ENCODE measurements around the gene LRGUK.
"Not testable (repeated sequence)": the region's sequence is repeated elsewhere in the genome, so short reads cannot be mapped to it uniquely, and the experiment has no call there.

LRGUK gene, protein sequence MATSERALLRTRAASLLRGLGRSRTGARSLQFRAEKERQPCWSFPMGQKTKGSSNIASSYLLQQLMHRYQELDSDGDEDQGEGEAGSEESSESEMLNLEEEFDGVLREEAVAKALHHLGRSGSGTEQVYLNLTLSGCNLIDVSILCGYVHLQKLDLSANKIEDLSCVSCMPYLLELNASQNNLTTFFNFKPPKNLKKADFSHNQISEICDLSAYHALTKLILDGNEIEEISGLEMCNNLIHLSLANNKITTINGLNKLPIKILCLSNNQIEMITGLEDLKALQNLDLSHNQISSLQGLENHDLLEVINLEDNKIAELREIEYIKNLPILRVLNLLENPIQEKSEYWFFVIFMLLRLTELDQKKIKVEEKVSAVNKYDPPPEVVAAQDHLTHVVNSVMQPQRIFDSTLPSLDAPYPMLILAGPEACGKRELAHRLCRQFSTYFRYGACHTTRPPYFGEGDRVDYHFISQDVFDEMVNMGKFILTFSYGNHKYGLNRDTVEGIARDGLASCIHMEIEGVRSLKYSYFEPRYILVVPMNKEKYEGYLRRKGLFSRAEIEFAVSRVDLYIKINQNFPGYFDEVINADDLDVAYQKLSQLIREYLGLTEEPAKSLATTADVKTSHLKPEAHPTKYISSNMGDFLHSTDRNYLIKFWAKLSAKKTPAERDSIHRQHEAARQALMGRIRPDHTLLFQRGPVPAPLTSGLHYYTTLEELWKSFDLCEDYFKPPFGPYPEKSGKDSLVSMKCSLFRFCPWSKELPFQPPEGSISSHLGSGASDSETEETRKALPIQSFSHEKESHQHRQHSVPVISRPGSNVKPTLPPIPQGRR

DNA sequence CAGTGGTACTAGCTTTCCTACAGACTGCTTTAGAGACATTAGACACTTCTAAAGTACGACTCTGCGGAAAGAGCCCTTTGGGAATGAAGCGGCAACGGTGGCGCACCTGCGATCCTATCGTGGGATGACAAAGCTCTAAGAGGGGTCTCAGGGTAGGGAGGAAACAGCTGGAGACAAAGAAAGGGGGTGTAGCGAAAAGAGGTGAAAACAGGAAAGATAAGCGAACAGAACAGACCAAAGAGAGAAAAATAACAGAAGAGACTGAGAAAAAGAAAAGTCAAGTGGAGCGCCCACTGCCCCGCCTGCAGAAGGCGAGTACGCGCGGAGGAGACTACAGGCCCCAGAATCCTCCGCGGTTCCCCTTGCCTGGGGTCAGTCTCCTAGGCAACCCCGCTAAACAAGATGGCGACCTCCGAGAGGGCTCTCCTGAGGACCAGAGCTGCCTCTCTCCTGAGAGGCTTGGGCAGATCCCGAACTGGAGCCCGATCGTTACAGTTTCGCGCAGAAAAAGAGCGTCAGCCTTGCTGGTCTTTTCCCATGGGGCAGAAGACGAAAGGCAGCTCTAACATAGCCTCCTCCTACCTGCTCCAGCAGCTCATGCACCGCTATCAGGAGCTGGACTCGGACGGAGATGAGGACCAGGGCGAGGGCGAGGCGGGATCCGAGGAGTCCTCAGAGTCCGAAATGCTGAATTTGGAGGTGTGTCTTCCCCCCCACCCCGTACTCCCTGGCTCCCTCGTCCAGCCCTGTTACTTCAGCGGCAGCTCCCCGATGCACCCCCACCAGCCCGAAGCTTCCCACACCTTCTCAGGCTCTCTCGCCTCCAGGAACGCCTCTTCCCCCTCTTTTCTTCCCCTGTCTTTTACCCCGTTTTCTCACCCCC is at the start of gene LRGUK:
Gene LRGUK (plus strand): TSS at position 375 of the 883 bp plus-strand sequence. CDS start 28 bp downstream, at position 403.
- H3K9me3 ChIP-seq (ENCODE audit: low read depth, low read length) = no peaks in the 10 kb centered on the region
- no peaks in the 10 kb centered on the region for H3K36me3 ChIP-seq (ENCODE audit: insufficient read depth, low read length)
- no peak within 1 kb of the TSS for H3K9ac ChIP-seq (ENCODE audit: insufficient read length)
- TF ChIP-seq POLR2AphosphoS5 (IDR thresholded peaks at IDR 0.05; ENCODE audit: borderline replicate concordance, low read depth, low read length) (no peak), FOXP2 (optimal IDR thresholded peaks at IDR 0.05; ENCODE audit: control extremely low read depth, extremely low read length, insufficient read depth) (no peak), EZH2 (IDR thresholded peaks at IDR 0.05) (no peak)
- peak; percentile 14 for DNase-seq (ENCODE audit: low read depth, low spot score)
- no peak within 1 kb of the TSS for H3K27ac ChIP-seq
- H3K4me3 ChIP-seq = peak within 1 kb of the TSS; percentile 91

GRCh38 chr7:134077560-134077959 is 49.6 kb upstream of the LRGUK start:
- H3K4me3 ChIP-seq; H3K9ac ChIP-seq (ENCODE audit: insufficient read length); DNase-seq (ENCODE audit: low read depth, low spot score); H3K27ac ChIP-seq; H3K36me3 ChIP-seq (ENCODE audit: insufficient read depth, low read length); H3K9me3 ChIP-seq (ENCODE audit: low read depth, low read length): not testable (repeated sequence)

DNA sequence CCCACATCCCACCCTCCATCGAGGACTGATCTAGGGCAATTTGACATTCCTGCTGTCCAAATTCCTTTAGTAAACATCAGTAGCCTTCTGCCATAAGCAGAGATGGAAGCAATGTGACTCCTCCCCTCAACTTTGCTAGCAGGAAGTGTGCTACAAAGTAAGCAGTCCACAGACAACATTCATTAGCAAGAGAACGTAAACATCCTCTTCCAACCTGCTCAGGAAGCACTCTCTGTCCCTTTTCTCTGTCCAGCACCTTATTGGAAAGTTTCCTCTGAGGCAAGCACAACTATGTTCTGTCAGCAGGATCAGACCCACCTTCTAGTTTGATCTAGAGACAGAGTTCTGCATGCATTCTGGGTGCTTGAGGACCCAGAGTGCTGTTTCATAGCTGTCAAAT is 48.1 kb upstream of the LRGUK start:
- TF ChIP-seq EZH2 (IDR thresholded peaks at IDR 0.05) (no peak), POLR2AphosphoS5 (IDR thresholded peaks at IDR 0.05; ENCODE audit: borderline replicate concordance, low read depth, low read length) (no peak), FOXP2 (optimal IDR thresholded peaks at IDR 0.05; ENCODE audit: control extremely low read depth, extremely low read length, insufficient read depth) (no peak)
- Histone ChIP-seq H3K9ac (ENCODE audit: insufficient read length) (no peak overlapping the region), H3K4me3 (no peak overlapping the region), H3K27ac (no peak overlapping the region), H3K36me3 (ENCODE audit: insufficient read depth, low read length) (no peaks in the 10 kb centered on the region), H3K9me3 (ENCODE audit: low read depth, low read length) (no peaks in the 10 kb centered on the region)
- no peak for DNase-seq (ENCODE audit: low read depth, low spot score)

DNA sequence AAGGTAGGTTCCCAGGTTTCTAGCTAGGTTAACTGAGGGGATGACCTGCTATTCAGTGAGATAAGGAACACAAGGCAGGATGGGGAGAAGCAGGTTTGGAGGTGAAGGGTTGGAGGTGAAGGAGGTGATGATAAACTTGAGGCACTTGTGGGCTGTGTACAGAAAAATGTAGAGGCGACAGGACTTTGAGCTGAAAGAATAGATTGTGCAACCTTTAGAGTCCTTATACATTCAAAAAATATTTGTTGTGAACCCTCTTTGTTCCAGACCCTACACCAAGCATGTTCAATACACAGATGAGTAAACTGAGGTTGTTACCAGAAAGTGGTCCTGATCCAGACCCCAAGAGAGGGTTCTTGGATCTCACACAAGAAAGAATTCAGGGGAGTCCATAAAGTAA is 45.4 kb upstream of the LRGUK start:
- Histone ChIP-seq H3K9ac (ENCODE audit: insufficient read length) (no peak overlapping the region), H3K36me3 (ENCODE audit: insufficient read depth, low read length) (no peaks in the 10 kb centered on the region), H3K4me3 (no peak overlapping the region), H3K27ac (no peak overlapping the region), H3K9me3 (ENCODE audit: low read depth, low read length) (no peaks in the 10 kb centered on the region)
- no peak for TF ChIP-seq EZH2 (IDR thresholded peaks at IDR 0.05)
- no peak for TF ChIP-seq FOXP2 (optimal IDR thresholded peaks at IDR 0.05; ENCODE audit: control extremely low read depth, extremely low read length, insufficient read depth)
- no peak for TF ChIP-seq POLR2AphosphoS5 (IDR thresholded peaks at IDR 0.05; ENCODE audit: borderline replicate concordance, low read depth, low read length)
- no peak for DNase-seq (ENCODE audit: low read depth, low spot score)

GRCh38 chr7:134083766-134084487 is 43.2 kb upstream of the LRGUK start:
- Histone ChIP-seq H3K9me3 (ENCODE audit: low read depth, low read length) (no peaks in the 10 kb centered on the region), H3K36me3 (ENCODE audit: insufficient read depth, low read length) (no peaks in the 10 kb centered on the region), H3K4me3 (no peak overlapping the region), H3K9ac (ENCODE audit: insufficient read length) (no peak overlapping the region), H3K27ac (no peak overlapping the region)
- no peak for DNase-seq (ENCODE audit: low read depth, low spot score)
- TF ChIP-seq EZH2 (IDR thresholded peaks at IDR 0.05) (no peak), FOXP2 (optimal IDR thresholded peaks at IDR 0.05; ENCODE audit: control extremely low read depth, extremely low read length, insufficient read depth) (no peak), POLR2AphosphoS5 (IDR thresholded peaks at IDR 0.05; ENCODE audit: borderline replicate concordance, low read depth, low read length) (no peak)

GRCh38 chr7:134084488-134085144 is 42.5 kb upstream of the LRGUK start:
- no peaks in the 10 kb centered on the region; the same call in 1 of the 2 replicates for H3K9me3 ChIP-seq (ENCODE audit: low read depth, low read length)
- H3K4me3 ChIP-seq = no peak overlapping the region
- H3K9ac ChIP-seq (ENCODE audit: insufficient read length) = no peak overlapping the region
- no peak for DNase-seq (ENCODE audit: low read depth, low spot score)
- H3K27ac ChIP-seq = no peak overlapping the region
- TF ChIP-seq FOXP2 (optimal IDR thresholded peaks at IDR 0.05; ENCODE audit: control extremely low read depth, extremely low read length, insufficient read depth) (no peak), POLR2AphosphoS5 (IDR thresholded peaks at IDR 0.05; ENCODE audit: borderline replicate concordance, low read depth, low read length) (no peak), EZH2 (IDR thresholded peaks at IDR 0.05) (no peak)
- H3K36me3 ChIP-seq (ENCODE audit: insufficient read depth, low read length) = no peaks in the 10 kb centered on the region

- H3K9ac ChIP-seq (ENCODE audit: insufficient read length) = no peak overlapping the region
- H3K36me3 ChIP-seq (ENCODE audit: insufficient read depth, low read length) = no peaks in the 10 kb centered on the region
- no peak for DNase-seq (ENCODE audit: low read depth, low spot score)
- no peaks in the 10 kb centered on the region; the same call in 1 of the 2 replicates for H3K9me3 ChIP-seq (ENCODE audit: low read depth, low read length)
- H3K27ac ChIP-seq = no peak overlapping the region
- no peak overlapping the region for H3K4me3 ChIP-seq
- no peak for TF ChIP-seq EZH2 (IDR thresholded peaks at IDR 0.05)
- no peak for TF ChIP-seq POLR2AphosphoS5 (IDR thresholded peaks at IDR 0.05; ENCODE audit: borderline replicate concordance, low read depth, low read length)
Measured at GRCh38 chr7:134085311-134085710, 41.8 kb upstream of the LRGUK start.
